ENCODE results near the gene CMTM4. TPM values are rescaled to one million over a fixed set of nuclear protein-coding genes. Genes with fewer than 3 reads are reported as not detected.

CMTM4 gene
- total RNA-seq, 4 donors from 2014 or later: 12.1 to 16.0 (median 13.0) TPM

GRCh38 chr16:66599726-66600125 lies 96.8 kb downstream of the CMTM4 start:
- TF ChIP-seq, protein P1, sequence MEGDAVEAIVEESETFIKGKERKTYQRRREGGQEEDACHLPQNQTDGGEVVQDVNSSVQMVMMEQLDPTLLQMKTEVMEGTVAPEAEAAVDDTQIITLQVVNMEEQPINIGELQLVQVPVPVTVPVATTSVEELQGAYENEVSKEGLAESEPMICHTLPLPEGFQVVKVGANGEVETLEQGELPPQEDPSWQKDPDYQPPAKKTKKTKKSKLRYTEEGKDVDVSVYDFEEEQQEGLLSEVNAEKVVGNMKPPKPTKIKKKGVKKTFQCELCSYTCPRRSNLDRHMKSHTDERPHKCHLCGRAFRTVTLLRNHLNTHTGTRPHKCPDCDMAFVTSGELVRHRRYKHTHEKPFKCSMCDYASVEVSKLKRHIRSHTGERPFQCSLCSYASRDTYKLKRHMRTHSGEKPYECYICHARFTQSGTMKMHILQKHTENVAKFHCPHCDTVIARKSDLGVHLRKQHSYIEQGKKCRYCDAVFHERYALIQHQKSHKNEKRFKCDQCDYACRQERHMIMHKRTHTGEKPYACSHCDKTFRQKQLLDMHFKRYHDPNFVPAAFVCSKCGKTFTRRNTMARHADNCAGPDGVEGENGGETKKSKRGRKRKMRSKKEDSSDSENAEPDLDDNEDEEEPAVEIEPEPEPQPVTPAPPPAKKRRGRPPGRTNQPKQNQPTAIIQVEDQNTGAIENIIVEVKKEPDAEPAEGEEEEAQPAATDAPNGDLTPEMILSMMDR (IDR thresholded peaks at IDR 0.05; ENCODE audit: low read depth): no peak

- TF ChIP-seq, protein P1 (IDR thresholded peaks at IDR 0.05; ENCODE audit: low read depth): no peak
Observed at GRCh38 chr16:66598111-66598510, 98.4 kb downstream of the CMTM4 start.

- TF ChIP-seq, protein P1 (IDR thresholded peaks at IDR 0.05; ENCODE audit: low read depth): no peak
Observed at GRCh38 chr16:66596986-66597848, 99.3 kb downstream of the CMTM4 start.

- TF ChIP-seq, protein P1 (IDR thresholded peaks at IDR 0.05; ENCODE audit: low read depth): no peak
Observed at GRCh38 chr16:66594739-66595138, 101.8 kb downstream of the CMTM4 start.

- TF ChIP-seq, protein P1 (IDR thresholded peaks at IDR 0.05; ENCODE audit: low read depth): no peak
Observed at GRCh38 chr16:66592814-66593213, 103.7 kb downstream of the CMTM4 start.

- TF ChIP-seq, protein P1 (IDR thresholded peaks at IDR 0.05; ENCODE audit: low read depth): no peak
Observed at GRCh38 chr16:66592241-66592640, 104.3 kb downstream of the CMTM4 start.

DNA sequence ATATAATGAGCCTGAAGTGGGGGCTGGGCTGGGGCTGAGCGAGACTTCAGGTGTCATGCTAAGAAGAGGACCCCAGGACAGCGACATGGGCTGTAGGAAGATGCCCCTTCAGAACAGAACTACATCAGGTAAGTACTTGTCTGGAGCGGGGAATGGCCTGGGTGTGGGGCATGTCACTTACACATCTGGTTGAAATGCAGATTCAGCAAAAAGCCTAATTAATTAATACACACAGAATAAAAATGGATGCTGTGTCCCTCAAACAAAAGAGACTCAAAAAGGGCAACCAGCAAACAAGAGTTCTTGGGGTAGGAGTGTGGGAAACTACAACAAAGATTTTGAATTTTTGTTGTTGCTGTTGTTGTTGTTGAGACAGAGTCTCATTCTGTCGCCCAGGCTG lies 105.5 kb downstream of the CMTM4 start:
- TF ChIP-seq, protein P1 (IDR thresholded peaks at IDR 0.05; ENCODE audit: low read depth): no peak

Data from subcutaneous adipose tissue (tissue), 4 donors.